ENCODE data around the gene LIN7A. TPM values are rescaled to one million over a fixed set of nuclear protein-coding genes. Genes with fewer than 3 reads are reported as not detected.

Gene LIN7A
- total RNA-seq, 1 experiment from 2014 or later, result 10.0 TPM

DNA sequence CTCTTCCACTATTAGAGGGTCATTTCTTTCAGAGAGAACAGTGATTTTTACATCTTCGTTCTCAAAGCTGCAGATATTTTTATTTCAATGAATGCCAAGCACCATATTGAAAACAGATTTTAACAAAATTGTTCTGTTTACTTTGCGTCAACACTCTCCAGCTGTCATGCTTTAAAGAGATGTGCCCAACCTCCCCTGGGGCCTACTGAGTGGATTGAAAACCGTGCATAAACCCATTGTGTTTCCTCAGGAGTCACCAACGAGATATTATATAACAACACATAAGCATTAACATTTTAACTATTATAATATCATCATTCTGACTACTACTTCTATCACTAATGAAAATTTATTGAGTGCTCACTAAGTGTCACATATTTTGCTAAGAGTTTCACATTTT is 139.5 kb downstream of the LIN7A start:
- no peak overlapping the region for H3K27ac ChIP-seq (ENCODE audit: low read depth, low read length, poor library complexity, severe bottlenecking)
- peaks cover 15% of the 10 kb centered on the region for H3K4me1 ChIP-seq (ENCODE audit: insufficient read depth, low read length, poor library complexity, severe bottlenecking)
- ChIA-PET CTCF (no interaction called here), POLR2A (ENCODE audit: low non-redundant PET) (no interaction called here)
- intact Hi-C loops (cut with micrococcal nuclease; ENCODE audit: unreplicated experiment), result no loop called here
- no TSS peak for BruUV-seq (replicated peaks)
- no peaks in the 10 kb centered on the region for H3K9me3 ChIP-seq (ENCODE audit: low read depth, low read length, poor library complexity, severe bottlenecking)
- TF ChIP-seq, protein P1, sequence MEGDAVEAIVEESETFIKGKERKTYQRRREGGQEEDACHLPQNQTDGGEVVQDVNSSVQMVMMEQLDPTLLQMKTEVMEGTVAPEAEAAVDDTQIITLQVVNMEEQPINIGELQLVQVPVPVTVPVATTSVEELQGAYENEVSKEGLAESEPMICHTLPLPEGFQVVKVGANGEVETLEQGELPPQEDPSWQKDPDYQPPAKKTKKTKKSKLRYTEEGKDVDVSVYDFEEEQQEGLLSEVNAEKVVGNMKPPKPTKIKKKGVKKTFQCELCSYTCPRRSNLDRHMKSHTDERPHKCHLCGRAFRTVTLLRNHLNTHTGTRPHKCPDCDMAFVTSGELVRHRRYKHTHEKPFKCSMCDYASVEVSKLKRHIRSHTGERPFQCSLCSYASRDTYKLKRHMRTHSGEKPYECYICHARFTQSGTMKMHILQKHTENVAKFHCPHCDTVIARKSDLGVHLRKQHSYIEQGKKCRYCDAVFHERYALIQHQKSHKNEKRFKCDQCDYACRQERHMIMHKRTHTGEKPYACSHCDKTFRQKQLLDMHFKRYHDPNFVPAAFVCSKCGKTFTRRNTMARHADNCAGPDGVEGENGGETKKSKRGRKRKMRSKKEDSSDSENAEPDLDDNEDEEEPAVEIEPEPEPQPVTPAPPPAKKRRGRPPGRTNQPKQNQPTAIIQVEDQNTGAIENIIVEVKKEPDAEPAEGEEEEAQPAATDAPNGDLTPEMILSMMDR (conservative IDR thresholded peaks at IDR 0.05; ENCODE audit: low read depth, low read length), result no peak
- no peak for TF ChIP-seq EZH2 (IDR thresholded peaks at IDR 0.05; ENCODE audit: borderline replicate concordance, low read depth, low read length, poor library complexity, severe bottlenecking)
- H3K27me3 ChIP-seq (replicated peaks; ENCODE audit: insufficient read depth, low read depth, low read length, poor library complexity), result no peaks in the 10 kb centered on the region
- H3K4me3 ChIP-seq (ENCODE audit: low read depth, low read length, poor library complexity, severe bottlenecking), result no peak overlapping the region
- no peak for DNase-seq (ENCODE audit: low spot score)
- no peaks in the 10 kb centered on the region for H3K36me3 ChIP-seq (ENCODE audit: insufficient read depth, low read length, poor library complexity, severe bottlenecking)

DNA sequence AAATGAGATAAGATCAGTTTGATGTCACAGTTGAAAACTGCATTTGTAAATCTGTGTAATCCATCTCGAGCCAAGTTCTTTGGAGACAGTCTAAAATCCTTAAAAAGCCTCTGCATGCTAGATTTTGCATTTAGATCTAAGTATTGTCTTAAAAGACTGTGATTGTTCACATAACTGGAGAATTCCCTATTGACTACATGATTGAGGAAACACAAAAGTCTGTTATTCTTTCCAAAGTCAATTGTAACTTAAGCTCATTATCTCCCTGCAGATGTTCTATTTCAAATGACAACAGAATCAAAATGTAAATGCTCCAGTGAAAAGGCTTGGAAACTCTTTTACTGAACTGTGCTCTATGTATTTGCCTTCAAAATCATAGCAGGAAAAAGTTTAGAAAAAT is 143.2 kb downstream of the LIN7A start:
- H3K9me3 ChIP-seq (ENCODE audit: low read depth, low read length, poor library complexity, severe bottlenecking), result no peaks in the 10 kb centered on the region
- ChIA-PET CTCF (no interaction called here), POLR2A (ENCODE audit: low non-redundant PET) (no interaction called here)
- H3K4me3 ChIP-seq (ENCODE audit: low read depth, low read length, poor library complexity, severe bottlenecking), result no peak overlapping the region
- H3K4me1 ChIP-seq (ENCODE audit: insufficient read depth, low read length, poor library complexity, severe bottlenecking), result peaks cover 15% of the 10 kb centered on the region
- TF ChIP-seq EZH2 (IDR thresholded peaks at IDR 0.05; ENCODE audit: borderline replicate concordance, low read depth, low read length, poor library complexity, severe bottlenecking), result no peak
- TF ChIP-seq, protein P1 (conservative IDR thresholded peaks at IDR 0.05; ENCODE audit: low read depth, low read length), result no peak
- H3K36me3 ChIP-seq (ENCODE audit: insufficient read depth, low read length, poor library complexity, severe bottlenecking), result no peaks in the 10 kb centered on the region
- DNase-seq (ENCODE audit: low spot score), result peak; percentile 81
- no peaks in the 10 kb centered on the region for H3K27me3 ChIP-seq (replicated peaks; ENCODE audit: insufficient read depth, low read depth, low read length, poor library complexity)
- no peak overlapping the region for H3K27ac ChIP-seq (ENCODE audit: low read depth, low read length, poor library complexity, severe bottlenecking)
- no TSS peak for BruUV-seq (replicated peaks)
- intact Hi-C loops (cut with micrococcal nuclease; ENCODE audit: unreplicated experiment), result no loop called here

DNA sequence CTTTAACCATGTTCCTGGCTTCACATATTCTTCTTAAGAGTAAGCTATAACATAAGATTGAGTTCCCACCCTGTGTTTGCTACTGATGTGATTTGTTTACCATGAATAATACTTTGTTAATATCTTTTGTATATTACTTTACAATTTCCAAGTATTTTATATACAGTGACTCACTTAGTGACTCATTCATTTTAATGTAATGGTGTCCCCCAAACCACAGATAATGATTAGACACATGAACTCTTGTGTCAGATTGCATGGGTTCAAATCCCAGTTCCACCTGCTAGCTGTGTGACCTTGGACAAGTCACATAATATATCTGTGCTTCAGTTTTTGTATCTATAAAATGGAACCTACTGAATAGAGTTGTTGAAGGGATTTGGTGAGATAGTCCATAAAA is 144.9 kb downstream of the LIN7A start:
- H3K27me3 ChIP-seq (replicated peaks; ENCODE audit: insufficient read depth, low read depth, low read length, poor library complexity), result no peaks in the 10 kb centered on the region
- ChIA-PET POLR2A (ENCODE audit: low non-redundant PET) (no interaction called here), CTCF (no interaction called here)
- TF ChIP-seq, protein P1 (conservative IDR thresholded peaks at IDR 0.05; ENCODE audit: low read depth, low read length), result no peak
- TF ChIP-seq EZH2 (IDR thresholded peaks at IDR 0.05; ENCODE audit: borderline replicate concordance, low read depth, low read length, poor library complexity, severe bottlenecking), result no peak
- H3K4me3 ChIP-seq (ENCODE audit: low read depth, low read length, poor library complexity, severe bottlenecking), result no peak overlapping the region
- peaks cover 15% of the 10 kb centered on the region for H3K4me1 ChIP-seq (ENCODE audit: insufficient read depth, low read length, poor library complexity, severe bottlenecking)
- intact Hi-C loops (cut with micrococcal nuclease; ENCODE audit: unreplicated experiment), result no loop called here
- H3K27ac ChIP-seq (ENCODE audit: low read depth, low read length, poor library complexity, severe bottlenecking), result no peak overlapping the region
- no peaks in the 10 kb centered on the region for H3K9me3 ChIP-seq (ENCODE audit: low read depth, low read length, poor library complexity, severe bottlenecking)
- no peaks in the 10 kb centered on the region for H3K36me3 ChIP-seq (ENCODE audit: insufficient read depth, low read length, poor library complexity, severe bottlenecking)
- DNase-seq (ENCODE audit: low spot score), result no peak
- BruUV-seq (replicated peaks), result no TSS peak
